SKM-1 (cell line): Measurements from ENCODE around the gene IKZF2.
"Not testable (repeated sequence)": the region's sequence is repeated elsewhere in the genome, so short reads cannot be mapped to it uniquely, and the experiment has no call there.

Experiments used
- DNase-seq: peaks from one replicate; lab custom pipeline; 2025; ENCODE audit not compliant: unreplicated experiment; lab: John Stamatoyannopoulos, UW

The IKZF2 gene

DNA sequence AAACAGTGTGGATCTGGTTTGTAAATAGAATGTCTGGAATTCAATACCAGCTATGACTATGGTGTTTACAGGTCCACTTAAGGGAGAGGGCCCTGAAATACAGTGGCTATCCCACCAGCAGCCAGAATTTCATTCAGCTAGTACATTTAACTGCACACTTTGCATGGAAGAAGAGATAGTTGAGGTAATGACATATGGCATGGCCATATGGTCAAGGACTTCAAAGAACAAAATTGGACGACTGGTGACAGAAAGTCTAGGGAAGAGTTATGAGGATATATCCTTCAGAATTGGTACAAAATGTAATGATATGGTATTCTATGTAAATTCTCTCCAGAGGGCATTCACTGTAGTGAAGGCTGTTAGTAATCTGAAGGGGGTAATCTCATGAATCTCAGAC lies 105.0 kb downstream of the IKZF2 start:
- DNase-seq, result no peak

DNA sequence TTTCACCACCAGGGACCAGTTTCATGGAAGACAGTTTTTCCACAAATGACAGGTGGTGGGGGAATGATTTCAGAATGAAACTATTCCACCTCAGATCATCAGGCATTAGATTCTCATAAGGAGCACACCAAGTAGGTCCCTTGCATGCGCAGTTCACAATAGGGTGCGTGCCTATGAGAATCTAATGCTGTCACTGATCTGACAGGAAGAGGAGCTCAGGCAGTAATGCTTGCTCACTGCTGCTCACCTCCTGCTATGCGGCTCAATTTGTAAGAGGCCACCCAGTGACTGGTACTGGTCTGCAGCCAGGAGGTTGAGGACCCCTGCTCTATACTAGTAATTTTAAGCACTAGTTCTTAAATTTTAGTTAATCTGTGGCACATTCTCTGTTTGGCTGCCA lies 107.8 kb downstream of the IKZF2 start:
- DNase-seq, result no peak

DNA sequence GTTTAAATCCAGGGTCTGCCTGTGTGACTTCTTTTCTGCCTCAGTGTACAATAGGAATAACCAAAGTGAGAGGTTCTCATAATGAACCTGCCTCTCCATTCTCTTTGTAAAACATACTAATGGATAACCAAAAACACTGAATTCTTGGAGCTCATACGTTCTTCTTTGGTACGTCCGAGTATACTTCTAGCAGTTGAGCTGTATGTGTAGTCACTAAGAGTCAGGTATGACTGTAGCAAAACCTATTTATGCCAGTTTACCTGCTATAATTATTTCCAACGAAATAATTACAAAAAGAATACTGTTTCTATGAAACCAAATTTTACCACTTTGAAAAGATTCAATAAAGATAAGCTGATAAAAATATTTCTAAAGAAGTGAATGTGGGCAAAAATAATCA lies 109.2 kb downstream of the IKZF2 start:
- no peak for DNase-seq

DNA sequence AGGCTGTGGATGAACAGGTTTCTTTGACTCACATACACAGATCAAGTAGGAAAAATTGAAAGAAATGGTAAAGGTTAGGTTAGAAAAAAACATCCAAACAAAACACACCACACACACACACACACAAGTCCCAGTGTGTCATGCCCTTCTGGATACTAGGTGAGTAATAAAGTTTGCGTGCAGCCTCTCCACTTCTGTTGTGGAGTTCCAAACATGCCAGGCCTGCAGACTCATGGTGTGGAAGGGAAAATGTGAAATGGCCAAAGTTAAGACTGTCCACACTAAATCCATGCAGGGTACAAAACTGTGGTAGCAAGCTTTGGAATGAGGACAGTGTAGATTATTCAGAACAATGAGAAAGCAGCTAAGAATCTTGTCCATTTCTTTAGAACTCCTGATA lies 114.6 kb downstream of the IKZF2 start:
- DNase-seq, result no peak

DNA sequence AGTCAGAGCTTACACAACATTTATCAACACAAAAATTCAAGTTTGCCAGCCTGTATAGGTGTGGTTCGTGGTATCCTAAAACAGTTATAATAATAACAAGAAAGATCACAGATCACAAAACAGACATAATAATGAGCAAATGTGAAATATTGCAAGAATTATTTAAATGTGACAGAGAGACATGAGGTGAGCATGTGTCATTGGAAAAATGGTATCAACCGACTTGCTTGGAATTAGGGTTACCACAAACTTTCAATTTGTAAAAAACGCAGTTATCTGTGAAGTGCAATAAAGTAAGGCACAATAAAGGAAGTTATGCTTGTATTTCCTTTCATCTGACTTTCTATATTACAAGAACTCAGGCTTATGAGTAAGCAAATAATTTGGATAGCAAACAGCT lies 116.8 kb downstream of the IKZF2 start:
- no peak for DNase-seq

DNA sequence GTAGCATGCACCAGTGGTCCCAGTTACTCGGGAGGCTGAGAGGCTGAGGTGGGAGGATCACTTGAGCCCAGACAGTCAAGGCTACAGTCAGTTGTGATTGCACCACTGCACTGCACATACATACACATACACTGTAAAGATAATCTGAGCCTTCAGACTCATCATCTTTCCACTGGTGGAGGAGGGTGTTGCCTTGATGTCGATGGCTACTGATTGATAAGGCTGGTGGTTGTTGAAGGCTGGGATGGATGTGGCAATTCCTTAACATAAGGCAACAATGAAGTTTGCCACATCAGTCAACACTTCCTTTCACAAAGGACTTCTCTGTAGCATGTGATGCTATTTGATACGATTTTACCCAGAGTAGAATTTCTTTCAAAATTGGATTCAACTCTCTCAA lies 118.8 kb downstream of the IKZF2 start:
- DNase-seq, result no peak

DNA sequence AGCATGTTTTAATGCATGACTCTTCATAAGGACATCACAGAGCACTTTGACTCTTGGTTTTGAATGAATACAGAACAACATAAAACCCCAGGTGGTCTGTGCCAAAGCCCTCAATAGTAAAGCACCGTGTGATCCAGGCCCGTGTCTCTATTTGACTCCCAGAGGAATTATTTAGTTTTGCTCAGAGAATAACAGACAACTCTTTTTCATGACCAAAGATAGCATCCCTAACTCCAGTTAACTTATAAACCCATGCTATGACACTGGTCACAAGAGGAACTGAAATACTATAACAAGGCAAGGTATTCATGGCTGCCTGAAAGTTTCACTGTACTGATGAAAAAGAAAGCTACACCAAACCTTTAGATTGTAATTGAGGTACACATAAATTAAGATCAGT lies 128.4 kb downstream of the IKZF2 start:
- DNase-seq, result no peak

DNA sequence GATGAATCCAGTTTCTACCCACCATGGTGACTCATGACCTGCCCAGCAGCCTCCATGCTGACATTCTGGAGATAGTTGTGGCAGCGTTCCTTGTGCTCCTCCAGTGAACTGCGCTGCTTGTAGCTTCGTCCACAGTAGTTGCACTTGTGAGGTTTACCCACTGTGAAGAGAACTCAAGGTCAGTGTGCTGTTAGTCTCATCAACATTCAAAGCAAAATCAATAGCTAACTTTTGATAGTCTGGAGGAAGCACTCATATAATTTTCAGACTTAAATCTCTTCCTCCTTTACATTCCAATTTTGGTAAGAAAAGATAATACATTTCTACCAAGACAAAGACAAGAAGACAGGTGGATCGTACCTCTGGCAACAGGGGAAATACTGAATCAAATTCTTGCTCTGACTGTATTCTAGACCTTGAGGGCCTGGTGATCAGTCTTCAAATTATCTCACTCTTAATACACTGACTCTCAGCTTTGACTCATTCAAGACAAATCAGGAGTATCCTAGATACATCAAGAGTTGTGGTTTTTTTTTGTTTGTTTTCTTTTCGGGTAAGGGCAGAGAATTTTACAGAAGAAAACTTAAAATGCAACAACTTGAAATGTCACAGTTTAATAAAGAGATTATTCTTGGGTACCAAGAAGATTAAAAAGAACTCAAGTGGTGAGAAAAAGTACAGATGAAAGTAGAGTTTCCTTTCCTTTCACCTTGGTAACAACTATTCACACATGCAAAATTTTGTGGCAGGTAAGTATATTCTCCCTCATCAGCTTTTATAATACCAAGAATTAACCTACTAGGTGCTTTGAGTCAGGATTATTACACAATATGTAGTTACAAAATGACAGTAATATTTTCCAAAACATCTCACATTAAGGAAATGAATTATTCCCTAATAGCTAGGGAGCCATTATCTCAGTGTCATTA lies 129.2 kb downstream of the IKZF2 start:
- no peak for DNase-seq

DNA sequence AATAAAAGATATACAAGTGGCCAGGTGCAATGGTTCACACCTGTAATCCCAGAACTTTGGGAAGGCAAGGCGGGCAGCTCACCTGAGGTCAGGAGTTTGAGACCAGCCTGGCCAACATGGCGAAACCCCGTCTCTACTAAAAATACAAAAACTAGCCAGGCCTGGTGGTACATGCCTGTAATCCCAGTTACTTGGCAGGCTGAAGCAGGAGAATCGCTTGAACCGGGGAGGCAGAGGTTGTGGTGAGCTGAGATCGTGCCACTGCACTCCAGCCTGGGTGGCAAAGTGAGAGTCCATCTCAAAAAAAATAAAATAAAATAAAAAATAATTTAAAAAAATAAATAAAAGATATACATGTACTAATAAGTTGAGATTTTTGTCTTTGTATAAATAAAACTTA lies 130.5 kb downstream of the IKZF2 start:
- DNase-seq, result not testable (repeated sequence)

DNA sequence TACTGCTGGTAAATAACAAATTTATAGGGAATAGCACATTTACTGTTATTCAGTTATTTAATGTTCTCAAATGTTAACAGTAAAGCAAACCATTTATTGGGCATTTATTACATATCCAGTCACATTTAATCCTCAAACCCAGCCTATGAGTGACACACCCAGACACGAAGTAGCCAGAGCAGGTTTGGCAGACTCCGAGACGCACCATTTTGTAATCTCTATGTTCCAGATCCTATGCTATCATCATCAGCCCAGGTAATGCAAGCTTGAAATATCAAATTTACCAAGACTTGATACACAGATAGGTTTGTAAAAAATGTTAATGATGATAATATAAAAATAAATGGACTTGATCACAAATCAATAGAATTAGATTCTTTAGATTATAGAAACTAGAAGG lies 131.1 kb downstream of the IKZF2 start:
- DNase-seq, result no peak

DNA sequence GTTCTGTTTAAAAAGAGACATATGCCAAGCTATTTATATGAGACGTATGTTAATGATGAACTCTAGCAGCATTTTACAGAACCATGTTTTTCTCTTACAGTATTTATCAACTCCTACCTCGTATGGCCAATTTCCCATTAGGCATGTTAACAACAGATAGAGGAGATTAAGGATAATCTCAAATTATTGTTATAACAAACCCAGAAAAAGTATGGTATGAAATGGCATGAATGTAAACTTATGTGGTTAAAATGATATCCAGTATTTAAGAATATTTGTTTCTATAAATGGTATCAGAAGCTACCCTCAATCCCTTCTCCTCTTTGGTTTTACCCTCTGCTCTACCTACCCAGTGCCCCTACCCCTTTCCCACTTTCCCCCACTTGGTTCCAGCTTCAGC lies 132.0 kb downstream of the IKZF2 start:
- no peak for DNase-seq

DNA sequence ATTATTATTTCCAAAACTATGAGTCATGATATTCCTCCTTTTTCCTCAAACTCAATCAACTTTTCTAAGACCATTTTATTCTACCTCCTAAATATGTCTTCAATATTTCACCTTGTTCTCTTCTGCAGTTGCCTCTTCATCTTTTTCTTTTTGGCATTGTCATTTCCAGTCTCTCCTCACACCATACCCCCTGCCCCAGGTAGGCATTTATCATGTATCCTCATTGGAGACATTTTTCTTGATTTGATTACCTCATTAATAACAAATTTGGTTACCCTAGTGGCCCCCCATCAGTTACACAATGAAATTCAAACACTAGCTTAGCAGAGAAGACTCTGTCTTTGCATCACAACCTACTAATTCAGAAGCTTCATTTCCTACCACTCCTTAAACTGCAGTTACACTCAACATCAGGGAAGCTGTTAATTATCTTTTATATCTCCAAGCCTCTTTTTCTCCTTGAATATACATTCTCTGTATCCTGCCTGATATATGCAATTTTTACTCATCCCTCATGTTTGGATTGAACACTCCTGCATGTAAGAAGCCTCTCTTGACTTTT lies 133.0 kb downstream of the IKZF2 start:
- no peak for DNase-seq

DNA sequence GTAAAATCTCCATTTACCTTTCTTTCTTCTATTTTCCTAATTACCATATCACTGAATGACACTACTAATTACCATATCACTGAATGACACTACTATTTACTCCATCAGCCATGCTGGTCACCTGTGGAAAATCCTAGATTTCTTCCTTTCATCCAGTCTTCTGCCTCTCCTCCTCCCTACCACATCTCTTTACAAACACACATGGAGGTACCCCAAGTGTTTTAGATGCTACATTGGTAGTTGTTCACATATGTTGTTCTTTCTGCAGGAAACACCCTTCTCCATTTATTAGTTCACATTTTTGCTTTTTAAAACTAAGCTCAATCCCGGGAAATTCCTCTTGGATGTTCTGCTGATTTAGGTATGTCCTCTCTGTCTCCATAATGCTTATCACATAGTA lies 134.0 kb downstream of the IKZF2 start:
- no peak for DNase-seq

DNA sequence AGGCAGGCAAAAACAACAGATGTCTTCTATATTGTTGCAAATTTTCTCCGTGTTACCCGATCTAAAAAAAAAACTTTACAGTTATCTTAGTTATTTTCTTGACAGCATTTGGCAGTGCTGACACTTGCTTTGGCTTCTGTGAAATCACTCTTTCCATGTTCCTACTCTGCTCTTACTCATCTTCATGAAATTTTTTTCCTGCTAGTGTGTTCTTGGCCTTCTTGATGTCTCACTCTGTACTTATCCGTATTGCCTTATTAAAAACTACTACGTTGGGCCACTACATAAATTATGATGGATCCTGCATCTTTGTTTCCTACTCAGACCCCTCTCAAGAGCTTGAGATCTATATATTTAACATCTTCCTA lies 134.4 kb downstream of the IKZF2 start:
- no peak for DNase-seq

DNA sequence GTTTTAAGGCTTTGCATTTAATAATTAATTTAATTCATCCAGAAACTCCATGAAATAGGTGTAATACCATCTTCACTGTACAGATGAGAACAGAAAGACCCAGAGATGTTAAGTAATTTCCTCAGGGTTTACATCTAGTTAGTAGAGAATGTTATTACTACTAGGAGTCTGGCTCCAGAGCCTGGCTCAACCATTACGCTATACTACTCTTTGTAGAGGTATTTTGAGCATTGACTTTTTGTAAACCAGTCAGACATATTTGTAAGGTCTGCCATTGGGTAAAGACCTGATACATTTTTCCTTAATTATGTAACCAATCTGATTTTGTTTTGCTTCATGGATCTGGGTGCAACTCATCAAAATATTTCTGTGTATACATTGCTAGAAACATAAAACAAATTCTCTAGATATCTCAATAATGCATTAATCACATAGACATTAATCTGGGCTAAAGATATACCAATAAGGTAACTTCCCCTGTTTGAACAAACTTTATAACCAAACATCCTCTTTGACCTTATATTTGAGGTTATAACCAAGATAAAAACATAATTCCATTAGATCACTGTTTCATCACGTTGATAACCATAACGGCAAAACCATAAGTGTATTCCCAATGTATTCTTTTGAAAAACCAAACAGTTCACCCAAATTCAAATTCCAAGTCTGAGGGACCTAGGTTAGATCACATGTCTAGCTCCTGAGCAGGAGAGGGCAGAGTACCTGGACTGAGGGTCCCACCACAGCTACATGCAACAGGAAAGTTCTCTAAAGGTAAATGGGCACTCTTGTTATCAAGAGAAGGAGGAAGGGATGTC lies 135.0 kb downstream of the IKZF2 start:
- no peak for DNase-seq

DNA sequence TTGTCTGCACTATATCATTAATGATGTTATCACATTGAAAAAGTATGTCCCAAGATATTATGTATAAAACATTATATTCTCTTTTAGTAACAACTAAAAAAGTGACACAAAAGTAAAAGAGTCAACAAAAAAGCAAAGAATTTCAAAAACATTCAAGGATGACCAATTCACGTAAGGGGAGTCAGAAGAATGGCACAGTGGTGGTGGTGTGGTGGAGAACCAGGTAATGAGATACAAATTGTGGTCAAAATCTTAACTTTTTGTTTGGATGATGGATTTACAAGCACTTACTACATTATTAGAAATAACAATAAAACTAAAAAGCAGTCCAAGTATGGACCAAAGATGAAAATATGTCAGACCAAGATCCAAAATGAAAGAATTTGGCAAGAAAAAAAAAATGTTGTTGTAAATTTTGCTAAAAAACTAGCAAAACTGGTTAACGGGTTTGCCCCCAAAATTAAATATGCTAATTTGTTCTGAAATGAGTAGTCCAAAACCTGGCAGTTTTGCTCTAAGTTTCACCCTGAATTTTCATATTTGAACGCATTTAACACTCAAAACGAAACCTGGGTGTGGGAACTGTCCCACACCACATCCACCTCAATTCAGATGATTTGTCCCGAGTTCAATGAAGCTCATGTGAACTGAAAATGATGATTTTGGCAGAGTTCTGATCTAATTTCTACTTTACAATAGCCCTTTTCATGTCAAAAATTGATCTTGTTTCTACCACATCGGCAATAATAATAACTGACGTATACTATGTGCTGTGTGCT lies 135.8 kb downstream of the IKZF2 start:
- no peak for DNase-seq

DNA sequence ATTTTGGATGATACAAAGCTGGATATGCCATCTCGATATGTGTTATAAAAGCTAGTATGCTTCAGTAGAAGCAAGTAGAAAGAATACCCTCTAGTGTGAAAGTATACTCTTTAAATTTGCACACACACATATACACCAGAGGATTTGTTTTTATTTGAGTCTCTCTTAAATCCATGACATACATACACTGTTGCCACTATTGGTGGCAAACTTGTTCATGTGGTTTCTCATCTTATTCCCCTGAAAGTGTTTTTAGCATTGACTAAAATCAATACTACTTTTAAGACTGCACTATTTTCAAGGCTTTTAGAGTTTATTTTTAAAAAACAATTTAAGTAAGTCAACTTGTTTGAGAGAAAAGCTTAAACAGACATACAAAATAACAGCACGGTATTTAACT lies 137.4 kb downstream of the IKZF2 start:
- no peak for DNase-seq

DNA sequence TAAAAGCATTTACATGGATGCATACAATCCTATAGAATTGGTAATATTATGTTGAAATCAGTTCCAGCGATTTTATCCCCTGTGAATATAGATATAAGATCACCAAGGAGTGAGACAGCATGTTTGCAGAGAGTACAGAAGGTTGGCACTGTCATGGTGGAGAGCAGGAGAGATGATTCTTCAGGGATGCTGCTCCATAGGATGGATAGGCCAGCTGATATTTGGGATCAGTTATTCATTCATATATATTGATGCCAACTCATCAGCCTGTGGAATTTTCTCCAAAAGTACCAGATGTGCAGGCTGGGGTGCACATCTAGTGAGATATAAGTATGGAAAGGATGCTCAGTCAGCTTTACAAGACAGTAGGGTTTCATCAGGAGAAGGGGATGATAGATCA lies 139.9 kb downstream of the IKZF2 start:
- no peak for DNase-seq

DNA sequence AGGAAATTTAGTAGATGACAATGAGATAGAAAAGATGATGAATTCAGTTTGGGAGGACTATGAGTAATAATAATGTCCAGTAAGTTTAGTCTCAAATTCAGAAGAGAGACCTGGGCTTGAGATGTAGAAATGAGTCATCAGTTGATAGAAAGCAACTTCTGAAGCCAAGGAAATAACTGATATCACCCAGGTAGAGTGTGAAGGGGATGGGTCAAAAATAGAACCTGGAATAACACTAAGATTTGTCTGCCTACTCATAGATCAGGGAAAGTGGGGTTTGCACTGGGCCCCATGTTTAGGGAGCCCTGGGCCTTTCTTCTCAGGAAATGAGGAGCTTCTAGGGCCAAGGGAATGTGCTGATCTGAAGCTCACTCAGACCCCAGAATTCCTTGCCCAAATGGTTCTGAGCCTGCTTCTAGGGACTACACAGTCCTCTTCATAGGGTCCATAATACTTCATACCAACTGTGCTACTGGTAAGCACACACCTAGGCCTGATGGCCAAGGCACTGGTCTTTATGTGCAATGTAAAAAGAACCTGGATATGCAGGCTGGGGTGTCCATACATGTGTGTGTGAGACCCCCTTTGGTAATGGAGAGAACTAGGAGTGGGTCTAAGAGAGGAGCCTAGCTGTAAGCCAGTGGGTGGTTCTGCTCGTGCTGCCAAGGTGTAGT lies 141.2 kb downstream of the IKZF2 start:
- DNase-seq, result no peak

DNA sequence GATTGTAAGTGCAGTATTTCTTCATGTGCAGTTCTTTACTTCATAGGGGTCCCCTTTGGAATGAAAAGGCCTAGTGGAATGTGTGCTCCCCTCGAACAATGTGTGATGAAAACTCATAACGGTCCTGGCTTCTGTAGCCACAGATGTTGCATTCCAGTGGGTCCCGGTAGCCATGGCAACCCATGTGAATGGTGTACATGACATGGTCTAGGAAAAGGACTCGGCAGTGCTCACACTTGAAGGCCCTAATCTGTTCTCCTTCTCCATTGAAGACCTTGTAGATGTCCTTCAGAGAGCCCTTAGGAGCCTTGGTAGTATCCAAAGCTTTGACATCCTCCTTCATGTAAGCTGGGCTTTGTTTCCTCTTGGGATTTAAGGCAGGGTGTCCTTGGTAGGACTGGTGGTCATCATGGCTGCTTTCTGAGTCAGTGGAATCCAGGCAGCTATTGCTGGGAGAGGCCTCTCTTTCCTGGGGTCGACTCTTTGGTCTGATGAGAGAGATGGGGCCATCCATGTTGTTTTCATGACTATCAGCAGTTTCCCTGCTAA lies 144.0 kb downstream of the IKZF2 start:
- no peak for DNase-seq
